NCI-H2171 (cell line): ENCODE results near the gene C17orf67.
"Not testable (repeated sequence)": the region's sequence is repeated elsewhere in the genome, so short reads cannot be mapped to it uniquely, and the experiment has no call there.

ENCODE experiments used
- DNase-seq: peaks from one replicate; lab custom pipeline; 2025; lab: John Stamatoyannopoulos, UW

C17orf67 gene

DNA sequence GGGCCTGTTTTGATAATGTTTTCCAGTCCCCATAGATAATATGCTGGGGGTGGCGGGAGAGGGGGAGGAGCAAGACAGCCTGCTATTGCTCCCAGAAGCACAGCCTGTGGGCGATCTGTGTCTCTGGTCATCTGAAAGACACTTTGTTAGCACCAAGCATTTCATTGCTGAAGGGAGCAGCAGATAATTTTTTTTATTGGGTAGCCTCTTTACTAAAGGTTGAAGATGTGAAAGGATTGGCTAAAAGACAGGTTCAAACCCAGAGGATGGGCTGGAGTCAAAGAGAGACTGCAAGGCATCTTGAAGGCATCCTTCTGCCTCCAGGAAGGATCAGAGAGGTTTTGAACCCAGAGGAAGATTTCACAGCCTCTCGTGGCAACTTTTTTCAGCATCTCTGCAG lies 60.6 kb downstream of the C17orf67 start:
- DNase-seq, result no peak

- no peak for DNase-seq
Observed at GRCh38 chr17:56772442-56772841, 61.3 kb downstream of the C17orf67 start.

- DNase-seq, result no peak
Observed at GRCh38 chr17:56771975-56772374, 61.7 kb downstream of the C17orf67 start.

DNA sequence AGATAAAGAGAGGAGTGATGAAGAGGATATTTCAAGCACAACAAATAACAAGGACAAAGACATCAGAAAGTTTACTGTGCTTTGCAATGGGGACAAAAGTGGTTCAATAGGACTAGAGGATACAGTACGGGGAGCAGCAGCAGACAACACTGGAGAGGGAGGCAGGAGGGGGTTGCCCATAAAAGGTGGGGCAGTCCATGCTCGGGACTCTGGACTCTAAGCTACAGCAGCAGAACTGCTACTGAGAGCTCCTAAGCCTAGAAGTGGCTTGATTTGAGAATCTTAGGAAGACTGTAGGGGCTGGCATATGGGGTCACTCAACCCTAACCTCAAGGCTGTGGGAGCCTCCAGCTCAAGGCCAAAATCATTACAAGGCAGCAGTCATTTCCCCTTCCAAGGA lies 62.2 kb downstream of the C17orf67 start:
- no peak for DNase-seq

GRCh38 chr17:56770427-56770826 lies 63.3 kb downstream of the C17orf67 start:
- no peak for DNase-seq

DNA sequence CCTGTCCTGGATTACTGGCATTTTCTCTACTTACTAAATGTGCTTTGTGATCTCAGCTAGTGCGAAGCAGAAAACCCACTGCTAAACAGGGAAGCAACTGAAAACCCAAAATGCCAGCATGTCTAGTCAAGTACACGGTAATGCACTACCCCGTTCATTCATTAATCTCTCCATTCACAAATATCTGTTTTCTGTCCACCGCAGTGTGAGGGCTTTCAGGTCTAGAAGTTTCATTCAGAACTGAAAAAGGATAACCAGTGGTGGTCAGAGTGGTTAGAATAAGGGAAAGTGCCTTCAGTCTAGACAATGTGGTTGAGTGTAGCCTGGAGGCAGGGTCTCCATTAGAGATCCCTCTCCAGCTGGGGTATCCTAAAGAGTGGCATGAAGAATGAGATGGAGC lies 68.3 kb downstream of the C17orf67 start:
- no peak for DNase-seq

DNA sequence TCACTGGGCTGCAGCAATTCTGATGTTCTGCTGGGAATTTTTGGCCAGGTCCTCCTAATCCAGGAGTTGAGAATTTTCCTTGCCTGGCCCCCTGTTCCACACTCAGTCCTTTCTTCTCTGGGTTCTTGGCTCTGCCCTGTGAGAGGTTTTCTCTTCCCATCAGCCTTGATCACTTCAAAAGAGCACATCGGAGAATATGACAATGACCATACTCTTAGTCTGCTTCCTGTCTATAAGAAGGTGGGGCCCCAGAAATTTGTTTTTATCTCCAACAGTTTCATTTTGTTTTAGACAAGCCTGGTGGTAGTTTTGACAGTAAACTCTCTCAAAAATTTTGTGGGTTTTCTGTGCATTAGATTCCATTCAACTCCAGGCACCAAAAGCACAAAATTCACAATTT lies 70.7 kb downstream of the C17orf67 start:
- DNase-seq, result no peak

DNA sequence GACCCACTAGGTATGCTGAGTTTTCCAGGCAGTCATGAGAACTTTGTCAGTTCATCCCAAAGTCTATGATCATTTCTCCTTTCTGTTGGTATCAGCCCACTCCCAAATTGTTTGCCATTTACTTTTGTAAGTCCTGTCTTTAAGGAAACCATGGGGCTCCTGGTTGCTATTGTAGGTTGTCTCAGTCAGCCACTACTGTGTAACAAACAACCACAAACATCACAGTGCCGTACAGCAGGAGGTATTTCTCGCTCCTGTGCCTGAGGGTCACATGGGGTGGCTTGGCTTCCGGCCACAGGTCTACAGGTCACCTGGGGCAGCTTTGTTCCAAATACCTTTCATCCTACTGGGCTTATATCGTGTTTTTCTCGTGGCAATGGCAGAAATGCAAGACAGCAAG lies 71.6 kb downstream of the C17orf67 start:
- no peak for DNase-seq

- no peak for DNase-seq
Observed at GRCh38 chr17:56761387-56761786, 72.3 kb downstream of the C17orf67 start.

DNA sequence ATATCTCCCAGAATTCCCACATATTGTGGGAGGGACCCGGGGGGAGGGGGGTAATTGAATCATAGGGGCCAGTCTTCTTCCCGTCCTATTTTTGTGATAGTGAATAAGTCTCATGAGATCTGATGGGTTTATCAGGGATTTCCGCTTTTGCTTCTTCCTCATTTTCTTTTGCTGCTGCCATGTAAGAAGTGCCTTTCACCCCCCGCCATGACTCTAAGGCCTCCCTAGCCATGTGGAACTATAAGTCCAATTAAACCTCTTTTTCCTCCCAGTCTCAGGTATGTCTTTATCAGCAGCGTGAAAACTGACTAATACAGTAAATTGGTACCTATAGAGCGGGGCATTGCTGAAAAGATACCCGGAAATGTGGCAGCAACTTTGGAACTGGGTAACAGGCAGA lies 76.1 kb downstream of the C17orf67 start:
- not testable (repeated sequence) for DNase-seq

- DNase-seq, result no peak
Observed at GRCh38 chr17:56756536-56756935, 77.2 kb downstream of the C17orf67 start.

GRCh38 chr17:56755310-56755709 lies 78.4 kb downstream of the C17orf67 start:
- DNase-seq, result no peak

GRCh38 chr17:56754523-56755208 lies 79.1 kb downstream of the C17orf67 start:
- DNase-seq, result no peak

DNA sequence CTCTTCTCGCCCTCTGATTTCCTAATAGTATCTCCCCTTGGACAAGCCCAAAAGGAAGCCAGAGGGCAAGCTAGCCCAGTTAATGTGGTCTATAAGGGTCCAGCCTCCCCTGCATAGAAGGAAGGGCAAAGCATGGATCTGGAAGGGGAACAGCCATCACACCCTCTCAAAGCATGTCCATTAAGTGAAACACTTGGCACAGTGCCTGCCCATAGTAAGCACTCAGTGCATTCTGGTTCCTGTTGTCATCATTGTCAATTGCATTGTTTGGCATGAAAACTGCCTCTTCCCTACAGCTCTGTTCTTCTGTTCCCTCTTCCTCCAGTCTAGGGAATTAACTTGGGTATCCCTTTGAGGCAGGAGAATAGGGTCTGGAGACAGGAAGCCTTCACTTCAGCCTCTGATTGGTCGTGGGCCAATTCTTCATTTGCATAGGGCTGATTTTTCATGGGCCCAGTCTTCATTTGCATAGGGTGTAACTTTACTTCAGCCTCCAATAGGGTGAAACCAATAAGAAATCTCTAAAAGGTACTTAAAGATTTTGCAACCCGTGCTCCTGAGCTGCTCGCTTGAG lies 81.4 kb downstream of the C17orf67 start:
- DNase-seq, result no peak

DNA sequence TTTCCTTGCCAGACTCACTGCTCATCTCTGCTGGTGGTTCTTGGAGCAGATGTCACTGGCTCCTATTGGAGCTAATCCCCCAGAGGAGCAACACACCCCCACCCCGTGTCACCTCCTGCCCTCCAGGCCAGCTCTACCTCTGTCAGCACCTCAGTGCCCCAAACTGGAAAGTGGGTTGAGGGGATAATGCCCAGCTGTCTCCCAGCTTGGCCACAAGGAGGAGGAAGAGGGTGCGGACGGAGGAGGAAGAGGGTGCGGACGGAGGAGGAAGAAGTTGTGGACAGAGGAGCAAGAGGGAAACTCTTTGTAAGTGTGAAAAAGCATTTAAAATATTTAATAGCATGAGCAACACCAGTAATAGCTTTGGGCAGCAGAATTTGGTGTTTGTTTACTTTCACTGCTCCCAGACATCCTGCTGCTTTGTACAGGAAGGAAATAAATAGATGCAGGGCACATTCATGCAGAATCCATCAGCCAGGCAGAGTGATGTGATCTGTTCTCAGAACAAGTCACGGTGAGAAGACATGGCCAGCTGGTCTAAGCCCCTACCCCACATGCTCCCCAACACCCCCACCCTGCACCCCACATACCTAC lies 82.5 kb downstream of the C17orf67 start:
- DNase-seq, result no peak

DNA sequence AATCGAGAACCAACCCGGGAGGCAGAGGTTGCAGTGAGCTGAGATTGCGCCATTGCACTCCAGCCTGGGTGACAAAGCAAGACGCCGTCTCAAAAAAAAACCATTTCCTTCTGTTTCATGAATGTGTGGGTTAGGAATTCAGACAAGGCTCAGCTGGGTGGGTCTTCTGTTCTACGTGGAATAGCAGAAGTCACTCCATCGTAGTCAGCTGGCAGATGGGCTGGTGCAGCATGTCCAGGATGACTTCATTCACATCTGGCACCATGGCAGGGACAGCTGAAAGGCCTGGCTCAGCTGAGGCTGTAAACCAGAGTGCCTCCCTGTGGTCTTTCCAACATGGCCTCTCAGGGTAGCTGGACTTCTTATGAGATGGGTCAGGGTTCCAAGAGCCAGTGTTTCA lies 89.0 kb downstream of the C17orf67 start:
- DNase-seq, result no peak

DNA sequence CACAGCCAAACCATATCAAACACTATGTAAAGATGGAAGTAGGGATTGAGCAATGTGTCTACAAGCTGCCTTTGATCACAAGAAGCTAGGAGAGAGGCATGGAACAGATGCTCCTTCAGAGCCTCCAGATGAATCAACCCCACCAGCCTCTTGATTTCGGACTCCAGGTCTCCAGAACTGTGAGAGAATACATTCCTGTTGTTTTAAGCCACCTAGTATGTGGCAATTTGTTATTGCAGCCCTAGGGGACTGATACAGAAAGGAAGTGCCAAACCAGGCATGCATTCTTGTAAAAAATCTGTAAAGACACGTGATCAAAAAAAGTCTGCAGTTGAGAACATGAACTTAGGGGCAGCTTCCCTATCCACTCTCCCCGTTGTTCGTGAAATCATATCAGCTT lies 91.1 kb downstream of the C17orf67 start:
- DNase-seq, result no peak
